ENCODE measurements around the gene VIL1.

Gene VIL1

DNA sequence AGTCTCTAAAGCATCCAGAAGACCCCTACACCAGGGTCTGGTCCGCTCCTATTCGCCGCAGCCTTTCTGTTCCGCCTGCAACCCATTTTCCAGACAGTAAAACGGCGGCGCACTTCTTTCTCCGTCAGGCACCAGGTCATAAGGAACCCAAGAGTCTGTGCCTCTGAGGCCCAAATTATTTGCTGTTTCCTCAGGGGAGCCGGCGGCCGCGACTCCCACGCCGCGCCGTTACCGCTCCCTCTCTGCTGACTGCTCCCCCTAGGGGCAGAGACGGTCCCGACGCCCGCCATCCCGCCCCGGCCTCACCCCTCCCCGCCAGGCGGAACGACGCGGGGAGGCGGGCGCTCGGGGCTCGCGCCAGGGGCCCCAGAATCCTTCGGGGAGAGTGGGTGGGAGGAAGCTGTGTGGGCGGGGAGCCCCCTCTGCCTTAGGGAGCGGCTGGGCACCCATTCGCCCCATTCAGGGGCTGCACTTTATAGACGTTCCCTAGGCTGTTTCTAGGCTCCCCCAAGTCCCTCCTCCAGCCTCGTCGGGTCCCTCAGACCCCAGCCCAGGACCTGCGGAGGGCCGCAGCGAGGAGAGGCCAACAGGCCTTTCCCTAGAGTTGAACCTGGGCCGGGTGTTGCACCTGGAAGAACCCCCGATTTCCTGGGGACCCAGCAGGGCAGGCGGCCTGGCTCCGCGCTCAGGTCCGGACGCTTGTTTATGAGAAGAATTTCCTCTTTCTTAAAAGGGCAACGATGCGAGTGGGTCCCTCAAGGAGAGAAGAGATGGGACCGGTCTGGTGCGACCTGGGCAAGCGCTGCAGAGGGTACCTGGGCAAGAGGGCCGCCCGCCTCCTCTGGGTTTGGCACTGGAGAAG is 22.9 kb upstream of the VIL1 start (continued):
- TF ChIP-seq, protein P1, sequence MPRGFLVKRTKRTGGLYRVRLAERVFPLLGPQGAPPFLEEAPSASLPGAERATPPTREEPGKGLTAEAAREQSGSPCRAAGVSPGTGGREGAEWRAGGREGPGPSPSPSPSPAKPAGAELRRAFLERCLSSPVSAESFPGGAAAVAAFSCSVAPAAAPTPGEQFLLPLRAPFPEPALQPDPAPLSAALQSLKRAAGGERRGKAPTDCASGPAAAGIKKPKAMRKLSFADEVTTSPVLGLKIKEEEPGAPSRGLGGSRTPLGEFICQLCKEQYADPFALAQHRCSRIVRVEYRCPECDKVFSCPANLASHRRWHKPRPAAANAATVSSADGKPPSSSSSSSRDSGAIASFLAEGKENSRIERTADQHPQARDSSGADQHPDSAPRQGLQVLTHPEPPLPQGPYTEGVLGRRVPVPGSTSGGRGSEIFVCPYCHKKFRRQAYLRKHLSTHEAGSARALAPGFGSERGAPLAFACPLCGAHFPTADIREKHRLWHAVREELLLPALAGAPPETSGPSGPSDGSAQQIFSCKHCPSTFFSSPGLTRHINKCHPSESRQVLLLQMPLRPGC (tag by site-specific recombination; IDR thresholded peaks at IDR 0.05): peak; percentile 54
- TF ChIP-seq, protein P2, sequence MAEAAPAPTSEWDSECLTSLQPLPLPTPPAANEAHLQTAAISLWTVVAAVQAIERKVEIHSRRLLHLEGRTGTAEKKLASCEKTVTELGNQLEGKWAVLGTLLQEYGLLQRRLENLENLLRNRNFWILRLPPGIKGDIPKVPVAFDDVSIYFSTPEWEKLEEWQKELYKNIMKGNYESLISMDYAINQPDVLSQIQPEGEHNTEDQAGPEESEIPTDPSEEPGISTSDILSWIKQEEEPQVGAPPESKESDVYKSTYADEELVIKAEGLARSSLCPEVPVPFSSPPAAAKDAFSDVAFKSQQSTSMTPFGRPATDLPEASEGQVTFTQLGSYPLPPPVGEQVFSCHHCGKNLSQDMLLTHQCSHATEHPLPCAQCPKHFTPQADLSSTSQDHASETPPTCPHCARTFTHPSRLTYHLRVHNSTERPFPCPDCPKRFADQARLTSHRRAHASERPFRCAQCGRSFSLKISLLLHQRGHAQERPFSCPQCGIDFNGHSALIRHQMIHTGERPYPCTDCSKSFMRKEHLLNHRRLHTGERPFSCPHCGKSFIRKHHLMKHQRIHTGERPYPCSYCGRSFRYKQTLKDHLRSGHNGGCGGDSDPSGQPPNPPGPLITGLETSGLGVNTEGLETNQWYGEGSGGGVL (tag by site-specific recombination; IDR thresholded peaks at IDR 0.05): peak; percentile 89
- TF ChIP-seq KLF8 (tag by site-specific recombination; IDR thresholded peaks at IDR 0.05): peak; percentile 98
- no peak for TF ChIP-seq ZNF555 (tag by site-specific recombination; conservative IDR thresholded peaks at IDR 0.05)
- TF ChIP-seq, protein P3, sequence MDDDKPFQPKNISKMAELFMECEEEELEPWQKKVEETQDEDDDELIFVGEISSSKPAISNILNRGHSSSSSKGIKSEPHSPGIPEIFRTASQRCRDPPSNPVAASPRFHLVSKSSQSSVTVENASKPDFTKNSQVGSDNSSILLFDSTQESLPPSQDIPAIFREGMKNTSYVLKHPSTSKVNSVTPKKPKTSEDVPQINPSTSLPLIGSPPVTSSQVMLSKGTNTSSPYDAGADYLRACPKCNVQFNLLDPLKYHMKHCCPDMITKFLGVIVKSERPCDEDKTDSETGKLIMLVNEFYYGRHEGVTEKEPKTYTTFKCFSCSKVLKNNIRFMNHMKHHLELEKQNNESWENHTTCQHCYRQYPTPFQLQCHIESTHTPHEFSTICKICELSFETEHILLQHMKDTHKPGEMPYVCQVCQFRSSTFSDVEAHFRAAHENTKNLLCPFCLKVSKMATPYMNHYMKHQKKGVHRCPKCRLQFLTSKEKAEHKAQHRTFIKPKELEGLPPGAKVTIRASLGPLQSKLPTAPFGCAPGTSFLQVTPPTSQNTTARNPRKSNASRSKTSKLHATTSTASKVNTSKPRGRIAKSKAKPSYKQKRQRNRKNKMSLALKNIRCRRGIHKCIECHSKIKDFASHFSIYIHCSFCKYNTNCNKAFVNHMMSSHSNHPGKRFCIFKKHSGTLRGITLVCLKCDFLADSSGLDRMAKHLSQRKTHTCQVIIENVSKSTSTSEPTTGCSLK (tag by site-specific recombination; IDR thresholded peaks at IDR 0.05): no peak
- TF ChIP-seq ZNF175 (tag by site-specific recombination; IDR thresholded peaks at IDR 0.05): no peak
- peak; percentile 55; the same call in 1 of the 2 replicates for TF ChIP-seq ZNF391 (tag by site-specific recombination; IDR thresholded peaks at IDR 0.05; ENCODE audit: borderline replicate concordance, low read depth)
- TF ChIP-seq WT1 (tag by site-specific recombination; IDR thresholded peaks at IDR 0.05): peak; percentile 58; the same call in 1 of the 2 replicates
- TF ChIP-seq, protein P4, sequence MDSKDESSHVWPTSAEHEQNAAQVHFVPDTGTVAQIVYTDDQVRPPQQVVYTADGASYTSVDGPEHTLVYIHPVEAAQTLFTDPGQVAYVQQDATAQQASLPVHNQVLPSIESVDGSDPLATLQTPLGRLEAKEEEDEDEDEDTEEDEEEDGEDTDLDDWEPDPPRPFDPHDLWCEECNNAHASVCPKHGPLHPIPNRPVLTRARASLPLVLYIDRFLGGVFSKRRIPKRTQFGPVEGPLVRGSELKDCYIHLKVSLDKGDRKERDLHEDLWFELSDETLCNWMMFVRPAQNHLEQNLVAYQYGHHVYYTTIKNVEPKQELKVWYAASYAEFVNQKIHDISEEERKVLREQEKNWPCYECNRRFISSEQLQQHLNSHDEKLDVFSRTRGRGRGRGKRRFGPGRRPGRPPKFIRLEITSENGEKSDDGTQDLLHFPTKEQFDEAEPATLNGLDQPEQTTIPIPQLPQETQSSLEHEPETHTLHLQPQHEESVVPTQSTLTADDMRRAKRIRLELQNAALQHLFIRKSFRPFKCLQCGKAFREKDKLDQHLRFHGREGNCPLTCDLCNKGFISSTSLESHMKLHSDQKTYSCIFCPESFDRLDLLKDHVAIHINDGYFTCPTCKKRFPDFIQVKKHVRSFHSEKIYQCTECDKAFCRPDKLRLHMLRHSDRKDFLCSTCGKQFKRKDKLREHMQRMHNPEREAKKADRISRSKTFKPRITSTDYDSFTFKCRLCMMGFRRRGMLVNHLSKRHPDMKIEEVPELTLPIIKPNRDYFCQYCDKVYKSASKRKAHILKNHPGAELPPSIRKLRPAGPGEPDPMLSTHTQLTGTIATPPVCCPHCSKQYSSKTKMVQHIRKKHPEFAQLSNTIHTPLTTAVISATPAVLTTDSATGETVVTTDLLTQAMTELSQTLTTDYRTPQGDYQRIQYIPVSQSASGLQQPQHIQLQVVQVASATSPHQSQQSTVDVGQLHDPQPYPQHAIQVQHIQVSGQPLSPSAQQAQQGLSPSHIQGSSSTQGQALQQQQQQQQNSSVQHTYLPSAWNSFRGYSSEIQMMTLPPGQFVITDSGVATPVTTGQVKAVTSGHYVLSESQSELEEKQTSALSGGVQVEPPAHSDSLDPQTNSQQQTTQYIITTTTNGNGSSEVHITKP (tag by site-specific recombination; IDR thresholded peaks at IDR 0.05): peak; percentile 70
- TF ChIP-seq SP7 (tag by site-specific recombination; IDR thresholded peaks at IDR 0.05): peak; percentile 83
- TF ChIP-seq, protein P5, sequence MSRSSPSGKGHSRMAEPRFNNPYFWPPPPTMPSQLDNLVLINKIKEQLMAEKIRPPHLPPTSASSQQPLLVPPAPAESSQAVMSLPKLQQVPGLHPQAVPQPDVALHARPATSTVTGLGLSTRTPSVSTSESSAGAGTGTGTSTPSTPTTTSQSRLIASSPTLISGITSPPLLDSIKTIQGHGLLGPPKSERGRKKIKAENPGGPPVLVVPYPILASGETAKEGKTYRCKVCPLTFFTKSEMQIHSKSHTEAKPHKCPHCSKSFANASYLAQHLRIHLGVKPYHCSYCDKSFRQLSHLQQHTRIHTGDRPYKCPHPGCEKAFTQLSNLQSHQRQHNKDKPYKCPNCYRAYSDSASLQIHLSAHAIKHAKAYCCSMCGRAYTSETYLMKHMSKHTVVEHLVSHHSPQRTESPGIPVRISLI (tag by site-specific recombination; IDR thresholded peaks at IDR 0.05): no peak
- TF ChIP-seq, protein P6, sequence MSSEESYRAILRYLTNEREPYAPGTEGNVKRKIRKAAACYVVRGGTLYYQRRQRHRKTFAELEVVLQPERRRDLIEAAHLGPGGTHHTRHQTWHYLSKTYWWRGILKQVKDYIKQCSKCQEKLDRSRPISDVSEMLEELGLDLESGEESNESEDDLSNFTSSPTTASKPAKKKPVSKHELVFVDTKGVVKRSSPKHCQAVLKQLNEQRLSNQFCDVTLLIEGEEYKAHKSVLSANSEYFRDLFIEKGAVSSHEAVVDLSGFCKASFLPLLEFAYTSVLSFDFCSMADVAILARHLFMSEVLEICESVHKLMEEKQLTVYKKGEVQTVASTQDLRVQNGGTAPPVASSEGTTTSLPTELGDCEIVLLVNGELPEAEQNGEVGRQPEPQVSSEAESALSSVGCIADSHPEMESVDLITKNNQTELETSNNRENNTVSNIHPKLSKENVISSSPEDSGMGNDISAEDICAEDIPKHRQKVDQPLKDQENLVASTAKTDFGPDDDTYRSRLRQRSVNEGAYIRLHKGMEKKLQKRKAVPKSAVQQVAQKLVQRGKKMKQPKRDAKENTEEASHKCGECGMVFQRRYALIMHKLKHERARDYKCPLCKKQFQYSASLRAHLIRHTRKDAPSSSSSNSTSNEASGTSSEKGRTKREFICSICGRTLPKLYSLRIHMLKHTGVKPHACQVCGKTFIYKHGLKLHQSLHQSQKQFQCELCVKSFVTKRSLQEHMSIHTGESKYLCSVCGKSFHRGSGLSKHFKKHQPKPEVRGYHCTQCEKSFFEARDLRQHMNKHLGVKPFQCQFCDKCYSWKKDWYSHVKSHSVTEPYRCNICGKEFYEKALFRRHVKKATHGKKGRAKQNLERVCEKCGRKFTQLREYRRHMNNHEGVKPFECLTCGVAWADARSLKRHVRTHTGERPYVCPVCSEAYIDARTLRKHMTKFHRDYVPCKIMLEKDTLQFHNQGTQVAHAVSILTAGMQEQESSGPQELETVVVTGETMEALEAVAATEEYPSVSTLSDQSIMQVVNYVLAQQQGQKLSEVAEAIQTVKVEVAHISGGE (tag by site-specific recombination; conservative IDR thresholded peaks at IDR 0.05; ENCODE audit: low read depth): peak; percentile 64
- no peak for TF ChIP-seq ZNF211 (tag by site-specific recombination; IDR thresholded peaks at IDR 0.05; ENCODE audit: low read depth)
- TF ChIP-seq BCL11A (tag by site-specific recombination; IDR thresholded peaks at IDR 0.05; ENCODE audit: low read depth): peak; percentile 52
- TF ChIP-seq, protein P7, sequence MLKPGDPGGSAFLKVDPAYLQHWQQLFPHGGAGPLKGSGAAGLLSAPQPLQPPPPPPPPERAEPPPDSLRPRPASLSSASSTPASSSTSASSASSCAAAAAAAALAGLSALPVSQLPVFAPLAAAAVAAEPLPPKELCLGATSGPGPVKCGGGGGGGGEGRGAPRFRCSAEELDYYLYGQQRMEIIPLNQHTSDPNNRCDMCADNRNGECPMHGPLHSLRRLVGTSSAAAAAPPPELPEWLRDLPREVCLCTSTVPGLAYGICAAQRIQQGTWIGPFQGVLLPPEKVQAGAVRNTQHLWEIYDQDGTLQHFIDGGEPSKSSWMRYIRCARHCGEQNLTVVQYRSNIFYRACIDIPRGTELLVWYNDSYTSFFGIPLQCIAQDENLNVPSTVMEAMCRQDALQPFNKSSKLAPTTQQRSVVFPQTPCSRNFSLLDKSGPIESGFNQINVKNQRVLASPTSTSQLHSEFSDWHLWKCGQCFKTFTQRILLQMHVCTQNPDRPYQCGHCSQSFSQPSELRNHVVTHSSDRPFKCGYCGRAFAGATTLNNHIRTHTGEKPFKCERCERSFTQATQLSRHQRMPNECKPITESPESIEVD (tag by site-specific recombination; IDR thresholded peaks at IDR 0.05): no peak
- TF ChIP-seq, protein P8, sequence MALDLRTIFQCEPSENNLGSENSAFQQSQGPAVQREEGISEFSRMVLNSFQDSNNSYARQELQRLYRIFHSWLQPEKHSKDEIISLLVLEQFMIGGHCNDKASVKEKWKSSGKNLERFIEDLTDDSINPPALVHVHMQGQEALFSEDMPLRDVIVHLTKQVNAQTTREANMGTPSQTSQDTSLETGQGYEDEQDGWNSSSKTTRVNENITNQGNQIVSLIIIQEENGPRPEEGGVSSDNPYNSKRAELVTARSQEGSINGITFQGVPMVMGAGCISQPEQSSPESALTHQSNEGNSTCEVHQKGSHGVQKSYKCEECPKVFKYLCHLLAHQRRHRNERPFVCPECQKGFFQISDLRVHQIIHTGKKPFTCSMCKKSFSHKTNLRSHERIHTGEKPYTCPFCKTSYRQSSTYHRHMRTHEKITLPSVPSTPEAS (tag by site-specific recombination; IDR thresholded peaks at IDR 0.05): peak; percentile 31; the same call in 1 of the 2 replicates
- TF ChIP-seq ZNF776 (tag by site-specific recombination; IDR thresholded peaks at IDR 0.05; ENCODE audit: borderline replicate concordance): no peak
